SH-SY5Y (cell line): Measurements from ENCODE around the gene SORCS3.

ENCODE experiments used
- GATA2 ChIP-seq: IDR thresholded peaks from 2 replicates; pipeline ENCODE4 v1.6.1; 2011; ENCODE audit warnings: mild to moderate bottlenecking, low read depth, low read length
- GATA3 ChIP-seq: IDR thresholded peaks from 2 replicates; pipeline ENCODE4 v1.6.1; 2011; ENCODE audit warnings: low read depth, mild to moderate bottlenecking, low read length, moderate library complexity

- TF ChIP-seq GATA2 (no peak), GATA3 (no peak)
Observed at GRCh38 chr10:105109164-105109563, 468.1 kb downstream of the SORCS3 start.
